Measurements from ENCODE around the gene OR6C2. TPM values are rescaled to one million over a fixed set of nuclear protein-coding genes. Genes with fewer than 3 reads are reported as not detected.
"Not testable (repeated sequence)": the region's sequence is repeated elsewhere in the genome, so short reads cannot be mapped to it uniquely, and the experiment has no call there.

Gene OR6C2
- total RNA-seq, 1 experiment from 2014 or later = not detected

DNA sequence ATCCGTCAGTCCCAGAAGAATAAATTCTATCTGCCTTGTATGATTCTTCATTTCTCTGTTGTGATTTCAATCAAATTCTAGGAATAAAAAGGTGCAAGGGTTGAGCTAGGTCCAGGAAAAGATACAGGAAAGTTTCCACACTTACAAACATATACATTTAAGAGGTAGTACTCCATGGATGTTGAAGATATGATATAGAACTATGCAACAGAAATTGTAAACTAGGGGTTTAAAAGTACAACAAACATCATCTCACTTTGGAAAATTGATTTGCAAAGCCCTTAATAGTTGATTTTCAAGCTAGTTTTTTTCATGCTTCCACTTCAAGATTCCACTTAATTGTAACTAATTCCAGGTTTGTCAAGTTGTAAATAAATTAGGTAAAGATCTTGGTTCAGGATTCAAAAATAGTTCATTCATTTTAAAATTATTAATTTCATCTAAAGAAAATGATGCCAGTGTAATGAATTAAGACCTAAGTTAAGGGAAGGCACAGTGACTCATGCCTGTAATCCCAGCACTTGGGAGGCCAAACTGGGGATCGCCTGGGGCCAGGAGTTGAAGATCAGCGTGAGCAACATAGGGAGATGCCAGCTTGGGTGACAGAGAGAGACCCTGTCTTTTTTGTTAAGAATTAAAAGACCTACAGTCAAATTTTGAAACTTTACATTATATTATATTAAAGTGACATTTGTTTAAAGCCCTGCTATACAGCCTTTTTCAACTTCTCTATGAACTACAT is 26.4 kb downstream of the OR6C2 start, which contains the start of gene OR6C70:
OR6C70 (minus strand) TSS at position 51 of the 742 bp plus-strand sequence; CDS start at position 51, 0 bp downstream.
- ChIA-PET CTCF (interaction anchor here (0.6 kb wide), 1 partner anchor 331 kb away, joined by 4 read pairs; no protein-coding TSS in a partner anchor), POLR2A (no interaction called here)
- TF ChIP-seq, protein P1, sequence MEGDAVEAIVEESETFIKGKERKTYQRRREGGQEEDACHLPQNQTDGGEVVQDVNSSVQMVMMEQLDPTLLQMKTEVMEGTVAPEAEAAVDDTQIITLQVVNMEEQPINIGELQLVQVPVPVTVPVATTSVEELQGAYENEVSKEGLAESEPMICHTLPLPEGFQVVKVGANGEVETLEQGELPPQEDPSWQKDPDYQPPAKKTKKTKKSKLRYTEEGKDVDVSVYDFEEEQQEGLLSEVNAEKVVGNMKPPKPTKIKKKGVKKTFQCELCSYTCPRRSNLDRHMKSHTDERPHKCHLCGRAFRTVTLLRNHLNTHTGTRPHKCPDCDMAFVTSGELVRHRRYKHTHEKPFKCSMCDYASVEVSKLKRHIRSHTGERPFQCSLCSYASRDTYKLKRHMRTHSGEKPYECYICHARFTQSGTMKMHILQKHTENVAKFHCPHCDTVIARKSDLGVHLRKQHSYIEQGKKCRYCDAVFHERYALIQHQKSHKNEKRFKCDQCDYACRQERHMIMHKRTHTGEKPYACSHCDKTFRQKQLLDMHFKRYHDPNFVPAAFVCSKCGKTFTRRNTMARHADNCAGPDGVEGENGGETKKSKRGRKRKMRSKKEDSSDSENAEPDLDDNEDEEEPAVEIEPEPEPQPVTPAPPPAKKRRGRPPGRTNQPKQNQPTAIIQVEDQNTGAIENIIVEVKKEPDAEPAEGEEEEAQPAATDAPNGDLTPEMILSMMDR (IDR thresholded peaks at IDR 0.05; ENCODE audit: unreplicated experiment) = no peak
- Mint-ChIP-seq H3K9me3 (ENCODE audit: unreplicated experiment) (no peaks in the 10 kb centered on the region), H3K4me3 (ENCODE audit: unreplicated experiment) (no peak within 1 kb of the TSS), H3K27ac (ENCODE audit: low read depth, unreplicated experiment) (no peak within 1 kb of the TSS), H3K4me1 (ENCODE audit: insufficient read depth, unreplicated experiment) (no peaks in the 10 kb centered on the region), H3K36me3 (ENCODE audit: insufficient read depth, unreplicated experiment) (no peaks in the 10 kb centered on the region), H3K27me3 (ENCODE audit: insufficient read depth, unreplicated experiment) (peaks cover 70% of the 10 kb centered on the region)
- intact Hi-C loops (cut with micrococcal nuclease) = no loop called here
- DNase-seq (ENCODE audit: unreplicated experiment) = peak; percentile 57
- BruUV-seq (replicated peaks) = no TSS peak

DNA sequence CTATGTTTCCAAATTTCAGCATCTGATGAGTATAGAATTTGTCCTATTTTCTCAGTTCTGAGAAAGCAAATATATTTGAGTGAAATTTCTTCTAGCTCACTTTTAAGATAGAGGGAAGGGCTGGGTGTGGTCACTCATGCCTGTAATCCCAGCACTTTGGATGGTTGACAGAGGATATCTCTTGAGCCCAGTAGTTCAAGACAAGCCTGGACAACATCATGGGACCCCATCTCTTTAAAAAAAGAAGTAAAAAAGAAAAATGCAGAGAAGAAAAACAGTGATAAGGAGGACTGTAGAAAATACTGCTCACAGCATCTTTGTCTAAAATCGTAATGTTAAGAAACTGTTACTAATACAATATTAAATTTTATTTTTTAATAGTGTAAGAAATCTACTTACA is 28.4 kb downstream of the OR6C2 start:
- Mint-ChIP-seq H3K4me3 (ENCODE audit: unreplicated experiment) (no peak overlapping the region), H3K36me3 (ENCODE audit: insufficient read depth, unreplicated experiment) (no peaks in the 10 kb centered on the region), H3K9me3 (ENCODE audit: unreplicated experiment) (no peaks in the 10 kb centered on the region), H3K27me3 (ENCODE audit: insufficient read depth, unreplicated experiment) (peaks cover 64% of the 10 kb centered on the region), H3K4me1 (ENCODE audit: insufficient read depth, unreplicated experiment) (no peaks in the 10 kb centered on the region), H3K27ac (ENCODE audit: low read depth, unreplicated experiment) (no peak overlapping the region)
- TF ChIP-seq, protein P1 (IDR thresholded peaks at IDR 0.05; ENCODE audit: unreplicated experiment) = no peak
- intact Hi-C loops (cut with micrococcal nuclease) = no loop called here
- BruUV-seq (replicated peaks) = no TSS peak
- POLR2A ChIA-PET = no interaction called here
- no peak for DNase-seq (ENCODE audit: unreplicated experiment)
- CTCF ChIA-PET = no interaction called here

DNA sequence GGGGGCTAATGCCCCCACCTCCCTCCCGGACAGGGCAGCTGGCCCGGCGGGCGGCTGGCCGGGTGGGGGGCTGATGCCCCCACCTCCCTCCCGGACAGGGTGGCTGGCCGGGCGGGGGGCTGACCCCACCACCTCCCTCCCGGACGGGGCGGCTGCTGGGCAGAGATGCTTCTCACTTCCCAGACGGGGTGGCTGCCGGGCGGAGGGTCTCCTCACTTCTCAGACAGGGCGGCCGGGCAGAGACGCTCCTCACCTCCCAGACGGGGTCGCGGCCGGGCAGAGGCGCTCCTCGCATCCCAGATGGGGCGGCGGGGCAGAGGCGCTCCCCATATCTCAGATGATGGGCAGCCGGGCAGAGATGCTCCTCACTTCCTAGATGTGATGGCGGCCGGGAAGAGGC is 35.3 kb downstream of the OR6C2 start:
- intact Hi-C loops (cut with micrococcal nuclease); POLR2A ChIA-PET; H3K36me3 Mint-ChIP-seq (ENCODE audit: insufficient read depth, unreplicated experiment); H3K27ac Mint-ChIP-seq (ENCODE audit: low read depth, unreplicated experiment); BruUV-seq (replicated peaks); DNase-seq (ENCODE audit: unreplicated experiment); CTCF ChIA-PET; H3K4me3 Mint-ChIP-seq (ENCODE audit: unreplicated experiment); H3K4me1 Mint-ChIP-seq (ENCODE audit: insufficient read depth, unreplicated experiment); H3K9me3 Mint-ChIP-seq (ENCODE audit: unreplicated experiment): not testable (repeated sequence)
- H3K27me3 Mint-ChIP-seq (ENCODE audit: insufficient read depth, unreplicated experiment) = peaks cover 41% of the 10 kb centered on the region

DNA sequence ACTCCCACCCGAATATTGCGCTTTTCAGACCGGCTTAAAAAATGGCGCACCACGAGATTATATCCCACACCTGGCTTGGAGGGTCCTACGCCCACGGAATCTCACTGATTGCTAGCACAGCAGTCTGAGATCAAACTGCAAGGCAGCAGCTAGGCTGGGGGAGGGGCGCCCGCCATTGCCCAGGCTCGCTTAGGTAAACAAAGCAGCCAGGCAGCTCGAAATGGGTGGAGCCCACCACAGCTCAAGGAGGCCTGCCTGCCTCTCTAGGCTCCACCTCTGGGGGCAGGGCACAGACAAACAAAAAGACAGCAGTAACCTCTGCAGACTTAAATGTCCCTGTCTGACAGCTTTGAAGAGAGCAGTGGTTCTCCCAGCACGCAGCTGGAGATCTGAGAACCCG is 40.4 kb downstream of the OR6C2 start:
- H3K27ac Mint-ChIP-seq (ENCODE audit: low read depth, unreplicated experiment); intact Hi-C loops (cut with micrococcal nuclease); POLR2A ChIA-PET; H3K4me3 Mint-ChIP-seq (ENCODE audit: unreplicated experiment); DNase-seq (ENCODE audit: unreplicated experiment); H3K4me1 Mint-ChIP-seq (ENCODE audit: insufficient read depth, unreplicated experiment); H3K36me3 Mint-ChIP-seq (ENCODE audit: insufficient read depth, unreplicated experiment); CTCF ChIA-PET; H3K9me3 Mint-ChIP-seq (ENCODE audit: unreplicated experiment); BruUV-seq (replicated peaks): not testable (repeated sequence)
- peaks cover 28% of the 10 kb centered on the region for H3K27me3 Mint-ChIP-seq (ENCODE audit: insufficient read depth, unreplicated experiment)

DNA sequence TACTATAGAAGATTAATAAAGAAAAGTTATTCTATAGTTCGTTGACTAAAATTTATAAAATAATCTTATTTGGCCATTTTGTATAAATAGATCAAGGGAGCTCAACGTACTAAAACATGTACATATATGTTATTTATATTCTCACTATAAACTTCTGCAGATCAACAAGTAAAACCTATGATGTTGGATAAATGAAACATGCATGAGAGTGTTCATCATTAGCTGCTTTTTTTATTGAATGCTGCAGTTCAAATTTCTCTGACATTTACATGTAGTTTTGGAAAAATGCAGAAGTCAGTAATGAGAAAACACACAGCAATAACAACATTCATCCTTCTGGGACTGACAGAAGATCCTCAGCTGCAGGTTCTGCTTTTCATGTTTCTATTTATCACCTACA is 48.2 kb downstream of the OR6C2 start, which contains the start of gene OR6C68:
OR6C68 (plus strand) TSS at position 301 of the 400 bp plus-strand sequence; CDS start at position 301, 0 bp downstream.
- Mint-ChIP-seq H3K27ac (ENCODE audit: low read depth, unreplicated experiment) (no peak within 1 kb of the TSS), H3K36me3 (ENCODE audit: insufficient read depth, unreplicated experiment) (no peaks in the 10 kb centered on the region), H3K4me1 (ENCODE audit: insufficient read depth, unreplicated experiment) (no peaks in the 10 kb centered on the region), H3K4me3 (ENCODE audit: unreplicated experiment) (no peak within 1 kb of the TSS), H3K27me3 (ENCODE audit: insufficient read depth, unreplicated experiment) (peaks cover 35% of the 10 kb centered on the region), H3K9me3 (ENCODE audit: unreplicated experiment) (no peaks in the 10 kb centered on the region)
- TF ChIP-seq, protein P1 (IDR thresholded peaks at IDR 0.05; ENCODE audit: unreplicated experiment) = no peak
- no TSS peak for BruUV-seq (replicated peaks)
- no peak for DNase-seq (ENCODE audit: unreplicated experiment)
- ChIA-PET CTCF (no interaction called here), POLR2A (no interaction called here)
- intact Hi-C loops (cut with micrococcal nuclease) = no loop called here
